ENCODE results near the gene LILRB5. TPM values are rescaled to one million over a fixed set of nuclear protein-coding genes. Genes with fewer than 3 reads are reported as not detected.

LILRB5 gene
- polyA plus RNA-seq, 4 donors: 2.4 to 10.9 (median 2.8) TPM

Other genes starting within 250 kb of the LILRB5 start
- under 1 TPM in 1 of 4 donors, not detected in 3; 0.22 TPM for gene VSTM1, start 193.4 kb downstream of the LILRB5 start, polyA plus RNA-seq (ENCODE audit: insufficient read length in 4 of 4)
- gene TARM1, start 175.9 kb downstream of the LILRB5 start, polyA plus RNA-seq (ENCODE audit: insufficient read length in 4 of 4): under 1 TPM in 1 of 4 donors, not detected in 3; 0.21 TPM
- gene OSCAR, start 156.5 kb downstream of the LILRB5 start, polyA plus RNA-seq (ENCODE audit: insufficient read length in 4 of 4): under 1 TPM; 0.14 to 0.50 (median 0.24) TPM
- 100 to 1,000 TPM in 2 of 4 donors, 10 to 100 TPM in 2; 84.0 to 157 (median 96.2) TPM for gene NDUFA3, start 154.4 kb downstream of the LILRB5 start, polyA plus RNA-seq (ENCODE audit: insufficient read length in 4 of 4)
- 10 to 100 TPM; 11.2 to 20.8 (median 12.7) TPM for gene TFPT, start 141.6 kb downstream of the LILRB5 start, polyA plus RNA-seq (ENCODE audit: insufficient read length in 4 of 4)
- gene PRPF31, start 141.5 kb downstream of the LILRB5 start, polyA plus RNA-seq (ENCODE audit: insufficient read length in 4 of 4): 10 to 100 TPM; 50.8 to 72.9 (median 68.7) TPM
- 10 to 100 TPM; 58.9 to 75.7 (median 74.0) TPM for gene CNOT3, start 119.5 kb downstream of the LILRB5 start, polyA plus RNA-seq (ENCODE audit: insufficient read length in 4 of 4)
- gene LENG1, start 97.6 kb downstream of the LILRB5 start, polyA plus RNA-seq (ENCODE audit: insufficient read length in 4 of 4): 10 to 100 TPM in 1 of 4 donors, 1 to 10 TPM in 3; 7.6 to 10.1 (median 8.6) TPM
- 10 to 100 TPM in 3 of 4 donors, 1 to 10 TPM in 1; 3.8 to 50.3 (median 32.4) TPM for gene TMC4, start 84.1 kb downstream of the LILRB5 start, polyA plus RNA-seq (ENCODE audit: insufficient read length in 4 of 4)
- 10 to 100 TPM; 51.8 to 86.8 (median 58.9) TPM for gene MBOAT7, start 67.7 kb downstream of the LILRB5 start, polyA plus RNA-seq (ENCODE audit: insufficient read length in 4 of 4)
- 10 to 100 TPM; 36.2 to 67.5 (median 45.0) TPM for gene TSEN34, start 66.0 kb downstream of the LILRB5 start, polyA plus RNA-seq (ENCODE audit: insufficient read length in 4 of 4)
- gene RPS9, start 56.4 kb downstream of the LILRB5 start, polyA plus RNA-seq (ENCODE audit: insufficient read length in 4 of 4): 1,000 to 10,000 TPM; 1,290 to 1,562 (median 1,510) TPM
- 1 to 10 TPM in 3 of 4 donors, under 1 TPM in 1; 0.40 to 1.8 (median 1.7) TPM for gene LILRB3, start 34.3 kb downstream of the LILRB5 start, polyA plus RNA-seq (ENCODE audit: insufficient read length in 4 of 4)
- gene LILRA6, start 14.5 kb downstream of the LILRB5 start, polyA plus RNA-seq (ENCODE audit: insufficient read length in 4 of 4): 1 to 10 TPM in 1 of 4 donors, under 1 TPM in 3; 0.63 to 1.1 (median 0.89) TPM
- gene LILRB2, start 23.8 kb upstream of the LILRB5 start, polyA plus RNA-seq (ENCODE audit: insufficient read length in 4 of 4): 1 to 10 TPM in 3 of 4 donors, under 1 TPM in 1; 0.80 to 1.9 (median 1.3) TPM
- under 1 TPM; 0.37 to 0.93 (median 0.73) TPM for gene LILRA5, start 55.9 kb upstream of the LILRB5 start, polyA plus RNA-seq (ENCODE audit: insufficient read length in 4 of 4)
- gene LILRA4, start 81.9 kb upstream of the LILRB5 start, polyA plus RNA-seq (ENCODE audit: insufficient read length in 4 of 4): under 1 TPM in 3 of 4 donors, not detected in 1; 0.09 to 0.23 (median 0.16) TPM
- gene LAIR1, start 107.7 kb upstream of the LILRB5 start, polyA plus RNA-seq (ENCODE audit: insufficient read length in 4 of 4): 10 to 100 TPM in 1 of 4 donors, 1 to 10 TPM in 3; 3.2 to 10.6 (median 5.1) TPM
- 10 to 100 TPM in 1 of 4 donors, 1 to 10 TPM in 3; 2.1 to 12.1 (median 8.7) TPM for gene TTYH1, start 158.2 kb upstream of the LILRB5 start, polyA plus RNA-seq (ENCODE audit: insufficient read length in 4 of 4)
- gene LENG8, start 191.9 kb upstream of the LILRB5 start, polyA plus RNA-seq (ENCODE audit: insufficient read length in 4 of 4): 100 to 1,000 TPM in 3 of 4 donors, 10 to 100 TPM in 1; 96.5 to 227 (median 138) TPM
- 1 to 10 TPM; 1.1 to 2.9 (median 2.1) TPM for gene LENG9, start 206.5 kb upstream of the LILRB5 start, polyA plus RNA-seq (ENCODE audit: insufficient read length in 4 of 4)
- gene CDC42EP5, start 216.0 kb upstream of the LILRB5 start, polyA plus RNA-seq (ENCODE audit: insufficient read length in 4 of 4): 10 to 100 TPM; 24.1 to 61.0 (median 40.2) TPM
- under 1 TPM in 2 of 4 donors, not detected in 2; 0.31 to 0.46 TPM for gene LAIR2, start 245.6 kb upstream of the LILRB5 start, polyA plus RNA-seq (ENCODE audit: insufficient read length in 4 of 4)

Data from left renal pelvis (tissue), 4 donors.